ENCODE data around the gene MRPL18. TPM values are rescaled to one million over a fixed set of nuclear protein-coding genes. Genes with fewer than 3 reads are reported as not detected.

The MRPL18 gene
- total RNA-seq, 2 experiments from 2014 or later, result 85.4 to 91.3 TPM

DNA sequence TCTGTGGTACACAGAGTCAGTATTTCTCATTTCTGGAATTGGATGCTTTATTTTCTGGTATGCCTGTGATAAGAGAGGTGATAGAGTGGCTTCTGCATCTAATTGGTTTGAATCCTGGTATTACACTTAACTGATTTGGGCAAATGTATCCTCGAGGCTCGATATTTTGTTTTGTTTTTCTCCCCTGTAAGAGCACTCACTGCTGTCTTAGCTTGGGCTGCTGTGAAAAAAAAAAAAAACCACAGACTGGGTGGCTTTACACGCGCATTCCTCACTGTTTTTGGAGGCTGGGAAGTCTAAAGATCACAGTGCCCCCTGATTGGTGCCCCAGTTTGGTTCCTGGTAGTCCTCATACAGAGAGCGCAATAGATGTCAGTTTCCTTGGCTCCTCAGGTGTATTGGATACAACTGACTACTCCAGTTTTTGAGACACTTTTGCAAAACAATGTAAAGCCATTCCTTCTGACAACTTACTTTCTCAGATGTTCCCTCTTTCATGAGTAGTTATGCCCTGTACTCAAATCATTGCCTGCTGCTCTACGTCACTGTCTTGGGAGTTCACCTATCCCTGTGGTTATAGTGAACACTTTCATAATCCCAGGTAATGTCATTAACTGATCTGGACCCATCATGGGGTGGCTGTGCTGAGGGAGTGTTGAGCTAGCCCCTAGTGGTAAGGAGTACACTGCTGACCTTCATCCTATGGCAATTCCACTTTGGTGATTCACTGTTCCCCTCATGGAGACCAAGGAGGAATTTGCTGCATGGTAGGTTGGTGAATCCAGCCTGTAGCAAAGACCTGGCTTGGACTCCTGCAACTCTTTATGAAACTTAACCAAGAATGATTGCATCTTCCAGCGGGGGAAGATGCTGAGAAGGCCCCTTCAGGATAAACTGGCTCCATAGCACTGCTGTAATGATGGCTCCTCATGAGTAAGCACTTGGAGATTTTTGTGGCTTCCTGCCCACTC, 32.0 kb upstream of the MRPL18 start:
- POLR2A ChIA-PET, result no interaction called here
- ATAC-seq (no peak), DNase-seq (no peak)
- H3K4me1 Mint-ChIP-seq (ENCODE audit: low read depth), result peaks cover 26% of the 10 kb centered on the region
- H3K36me3 Mint-ChIP-seq (ENCODE audit: low read depth), result peaks cover 62% of the 10 kb centered on the region
- H3K9me3 Mint-ChIP-seq (ENCODE audit: insufficient read depth), result no peaks in the 10 kb centered on the region
- H3K4me3 Mint-ChIP-seq, result no peak overlapping the region
- H3K27ac Mint-ChIP-seq, result peak overlapping the region; percentile 4
- no peaks in the 10 kb centered on the region for H3K27me3 Mint-ChIP-seq (ENCODE audit: low read depth)
- CTCF ChIA-PET, result interaction anchor here (2.2 kb wide), 1 partner anchor 67 kb away, joined by 4 read pairs; no protein-coding TSS in a partner anchor

DNA sequence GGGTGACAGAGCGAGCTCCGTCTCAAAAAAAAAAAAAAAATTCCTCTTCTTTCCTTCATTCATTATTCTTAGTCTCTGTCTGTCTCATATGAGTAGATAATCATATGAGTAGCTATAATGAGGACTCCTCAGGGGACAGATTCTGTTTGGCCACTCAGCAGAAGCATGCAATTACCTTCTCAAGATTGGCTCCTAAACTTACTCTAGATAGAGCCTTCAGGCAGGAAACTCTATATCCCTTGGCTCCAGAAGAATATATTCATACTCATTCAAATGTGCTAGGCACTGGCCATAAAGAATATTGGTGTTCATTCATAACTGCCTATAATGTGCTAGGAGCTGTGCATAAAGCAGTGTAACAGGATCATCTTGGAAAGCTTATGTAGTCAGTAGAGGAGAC, 30.6 kb upstream of the MRPL18 start:
- no peaks in the 10 kb centered on the region for H3K27me3 Mint-ChIP-seq (ENCODE audit: low read depth)
- ChIA-PET CTCF (interaction anchor here (0.6 to 2.2 kb wide), 4 partner anchors 11 to 68 kb away, joined by 3 to 4 read pairs (median 4); partner anchors contain the start of gene WTAP), POLR2A (interaction anchor here (0.7 to 1.2 kb wide), 3 partner anchors 30 to 1747 kb away, joined by 3 to 9 read pairs (median 6); partner anchors contain the start of genes MRPL18, TCP1 and WTAP)
- no peaks in the 10 kb centered on the region for H3K9me3 Mint-ChIP-seq (ENCODE audit: insufficient read depth)
- H3K4me3 Mint-ChIP-seq, result no peak overlapping the region
- DNase-seq (no peak), ATAC-seq (no peak)
- H3K36me3 Mint-ChIP-seq (ENCODE audit: low read depth), result peaks cover 57% of the 10 kb centered on the region
- peaks cover 30% of the 10 kb centered on the region for H3K4me1 Mint-ChIP-seq (ENCODE audit: low read depth)
- peak overlapping the region; percentile 4 for H3K27ac Mint-ChIP-seq

DNA sequence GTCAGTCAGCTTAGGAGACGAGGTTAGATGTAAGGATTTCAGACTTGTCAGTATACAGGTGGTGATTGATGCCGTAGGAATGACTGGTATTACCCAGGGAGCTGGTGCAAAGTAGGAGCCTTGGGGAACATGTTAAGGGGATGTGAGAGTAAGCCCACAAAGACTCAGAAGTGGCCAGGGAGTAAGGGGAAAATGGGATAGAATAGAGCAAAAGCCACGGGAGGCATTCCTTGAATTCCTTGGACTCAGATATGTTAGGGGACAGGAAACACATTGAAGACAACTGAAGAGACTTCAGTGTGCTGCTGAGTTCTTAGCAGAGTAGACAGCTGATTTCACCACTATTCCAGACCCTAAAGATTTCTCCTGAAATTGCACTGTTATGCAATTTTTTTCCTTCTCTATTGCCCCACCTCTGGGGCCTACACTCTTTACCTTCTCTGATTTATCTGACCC, 29.6 kb upstream of the MRPL18 start:
- Mint-ChIP-seq H3K9me3 (ENCODE audit: insufficient read depth) (no peaks in the 10 kb centered on the region), H3K4me1 (ENCODE audit: low read depth) (peaks cover 33% of the 10 kb centered on the region), H3K36me3 (ENCODE audit: low read depth) (peaks cover 54% of the 10 kb centered on the region), H3K4me3 (peak overlapping the region; percentile 94), H3K27ac (peak overlapping the region; percentile 96), H3K27me3 (ENCODE audit: low read depth) (no peaks in the 10 kb centered on the region)
- ATAC-seq (no peak), DNase-seq (no peak)
- ChIA-PET POLR2A (interaction anchor here (0.9 to 1.9 kb wide), 3 partner anchors 9 to 32 kb away, joined by 3 to 37 read pairs (median 33); partner anchors contain the start of genes MRPL18, TCP1 and WTAP), CTCF (interaction anchor here (0.8 to 2.2 kb wide), 9 partner anchors 12 to 93 kb away, joined by 3 to 4 read pairs (median 3); partner anchors contain the start of gene WTAP)

DNA sequence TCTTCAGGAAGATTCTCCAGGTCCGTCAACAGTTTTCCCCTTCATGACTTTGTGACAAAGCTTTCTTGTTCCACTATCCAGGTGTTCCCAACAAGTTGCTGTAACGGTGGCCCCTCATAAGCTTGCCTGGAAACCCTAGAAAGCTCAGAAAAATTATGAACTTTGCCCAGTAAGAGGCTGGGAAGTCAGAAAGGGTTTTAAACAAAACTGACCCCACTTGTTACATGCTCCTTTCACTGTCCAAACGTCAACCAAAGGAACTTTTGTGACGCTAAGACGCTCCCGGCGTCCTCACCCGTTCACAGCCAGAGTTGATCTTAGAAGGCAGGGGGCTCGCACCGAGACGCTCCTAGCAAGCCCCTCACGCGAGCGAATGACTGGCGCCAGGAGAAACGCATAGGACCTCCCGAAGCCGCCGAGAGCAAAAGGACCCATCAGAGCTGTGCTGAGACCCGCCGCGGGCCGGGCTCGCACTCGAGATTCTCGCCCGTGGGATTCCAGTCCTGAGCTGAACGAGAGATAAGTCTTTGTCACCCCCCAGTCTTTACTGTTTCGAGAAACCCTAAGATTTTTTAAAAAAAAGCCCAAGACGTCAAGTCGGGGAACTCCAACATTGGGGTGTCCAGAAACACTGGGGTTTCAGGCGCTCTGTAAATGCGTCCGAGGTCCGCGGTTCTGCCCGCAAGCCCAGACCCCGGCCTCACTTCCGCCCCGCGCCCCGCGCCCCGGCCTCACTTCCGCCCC, 29.0 kb upstream of the MRPL18 start:
- POLR2A ChIA-PET, result interaction anchor here (0.7 to 1.9 kb wide), 7 partner anchors 8 to 254 kb away, joined by 3 to 37 read pairs (median 5); partner anchors contain the start of genes MRPL18, TCP1 and WTAP
- peak; percentile 7 for ATAC-seq
- DNase-seq, result peak; percentile 43

DNA sequence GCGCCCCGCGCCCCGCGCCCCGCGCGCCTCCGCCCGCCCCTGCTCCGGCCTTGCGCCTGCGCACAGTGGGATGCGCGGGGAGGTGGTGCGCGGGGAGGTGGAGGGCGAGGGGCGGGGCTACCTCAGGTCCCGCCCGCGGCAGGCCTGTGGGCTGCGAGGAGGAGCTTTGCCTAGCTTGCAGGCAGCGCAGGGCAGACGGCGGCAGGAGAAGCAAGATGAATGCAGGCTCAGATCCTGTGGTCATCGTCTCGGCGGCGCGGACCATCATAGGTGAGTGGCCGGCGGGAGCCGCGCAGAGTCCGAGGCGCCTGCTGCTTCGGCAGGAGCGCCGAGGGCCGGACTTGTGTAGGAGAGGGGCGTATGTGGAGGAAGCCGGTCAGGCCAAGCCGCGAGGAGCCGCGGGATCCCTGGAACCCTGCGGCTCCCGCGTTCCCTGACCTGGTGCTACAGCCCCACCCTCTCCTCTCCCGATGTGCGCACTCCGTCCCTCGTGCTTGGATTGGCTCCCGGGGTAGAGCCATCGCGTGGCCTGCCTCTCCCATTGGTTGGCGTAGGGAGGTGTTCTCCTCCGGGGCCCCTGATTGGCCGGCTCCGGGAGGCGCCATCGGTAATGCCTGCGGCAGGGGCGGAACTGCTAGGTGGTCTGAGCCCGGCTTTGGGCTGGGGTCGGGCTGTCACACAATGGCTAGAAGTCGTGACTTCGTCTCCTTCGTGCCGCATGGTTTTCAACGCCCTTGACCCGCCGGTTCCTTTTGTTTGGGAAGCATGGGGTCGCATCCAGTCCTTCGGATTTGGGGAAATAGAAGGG, 28.2 kb upstream of the MRPL18 start, which contains the start of gene ACAT2:
Gene ACAT2 (plus strand): TSS at position 173 of the 808 bp plus-strand sequence. CDS start 43 bp downstream, at position 216.
- POLR2A ChIA-PET, result interaction anchor here (0.6 to 1.9 kb wide), 9 partner anchors 10 to 685 kb away, joined by 3 to 37 read pairs (median 4); partner anchors contain the start of genes MRPL18, TCP1 and WTAP
- peak within 1 kb of the TSS; percentile 94 for H3K4me3 Mint-ChIP-seq
- peaks cover 55% of the 10 kb centered on the region for H3K36me3 Mint-ChIP-seq (ENCODE audit: low read depth)
- H3K27ac Mint-ChIP-seq, result peak within 1 kb of the TSS; percentile 96
- peaks cover 39% of the 10 kb centered on the region for H3K4me1 Mint-ChIP-seq (ENCODE audit: low read depth)
- no peaks in the 10 kb centered on the region for H3K27me3 Mint-ChIP-seq (ENCODE audit: low read depth)
- H3K9me3 Mint-ChIP-seq (ENCODE audit: insufficient read depth), result no peaks in the 10 kb centered on the region
- CTCF ChIA-PET, result interaction anchor here (0.7 to 1.7 kb wide), 3 partner anchors 25 to 91 kb away, joined by 3 read pairs; partner anchors contain the start of gene WTAP
- DNase-seq, result peak; percentile 95
- peak; percentile 97 for ATAC-seq

More for the DNA sequence above, 29.0 kb upstream of the MRPL18 start:
- Mint-ChIP-seq H3K27me3 (ENCODE audit: low read depth) (no peaks in the 10 kb centered on the region), H3K4me1 (ENCODE audit: low read depth) (peaks cover 37% of the 10 kb centered on the region), H3K9me3 (ENCODE audit: insufficient read depth) (no peaks in the 10 kb centered on the region), H3K27ac (peak overlapping the region; percentile 96), H3K4me3 (peak overlapping the region; percentile 94), H3K36me3 (ENCODE audit: low read depth) (peaks cover 51% of the 10 kb centered on the region)
- CTCF ChIA-PET, result interaction anchor here (0.7 to 1.7 kb wide), 7 partner anchors 26 to 92 kb away, joined by 3 read pairs; partner anchors contain the start of gene WTAP

DNA sequence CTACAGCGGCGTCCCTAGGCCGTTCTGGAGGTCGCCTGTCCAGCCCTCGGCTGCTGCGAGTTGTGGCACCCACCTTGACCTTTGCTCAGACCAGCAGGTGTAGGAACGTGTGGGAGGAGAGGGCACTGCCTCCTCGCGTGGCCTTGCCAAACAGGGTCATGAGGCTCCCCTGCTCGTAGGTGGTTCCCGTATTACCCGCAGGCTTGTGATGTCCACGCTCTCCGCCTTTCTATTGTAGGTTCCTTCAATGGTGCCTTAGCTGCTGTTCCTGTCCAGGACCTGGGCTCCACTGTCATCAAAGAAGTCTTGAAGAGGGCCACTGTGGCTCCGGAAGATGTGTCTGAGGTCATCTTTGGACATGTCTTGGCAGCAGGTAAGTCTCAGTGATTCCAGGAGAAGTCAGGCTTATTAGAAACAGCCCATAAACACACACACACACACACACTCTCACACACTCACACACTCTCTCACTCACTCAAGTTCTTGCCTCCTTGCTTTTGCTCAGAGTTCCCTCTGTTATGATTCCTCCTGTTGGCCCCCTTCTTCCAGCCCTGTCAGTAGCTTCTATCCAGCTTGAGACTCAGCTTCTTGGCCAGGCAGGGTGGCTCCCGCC, 27.5 kb upstream of the MRPL18 start:
- H3K36me3 Mint-ChIP-seq (ENCODE audit: low read depth), result peaks cover 56% of the 10 kb centered on the region
- H3K27ac Mint-ChIP-seq, result peak overlapping the region; percentile 96
- POLR2A ChIA-PET, result interaction anchor here (0.9 to 3.0 kb wide), 4 partner anchors 20 to 253 kb away, joined by 3 to 20 read pairs (median 10); partner anchors contain the start of genes MRPL18, TCP1 and WTAP
- no peaks in the 10 kb centered on the region for H3K9me3 Mint-ChIP-seq (ENCODE audit: insufficient read depth)
- H3K4me1 Mint-ChIP-seq (ENCODE audit: low read depth), result peaks cover 39% of the 10 kb centered on the region
- peak; percentile 38 for DNase-seq
- no peaks in the 10 kb centered on the region for H3K27me3 Mint-ChIP-seq (ENCODE audit: low read depth)
- peak; percentile 5 for ATAC-seq
- peak overlapping the region; percentile 94 for H3K4me3 Mint-ChIP-seq
- CTCF ChIA-PET, result interaction anchor here (1.0 to 1.1 kb wide), 2 partner anchors 10 to 27 kb away, joined by 3 read pairs; partner anchors contain the start of gene MRPL18

DNA sequence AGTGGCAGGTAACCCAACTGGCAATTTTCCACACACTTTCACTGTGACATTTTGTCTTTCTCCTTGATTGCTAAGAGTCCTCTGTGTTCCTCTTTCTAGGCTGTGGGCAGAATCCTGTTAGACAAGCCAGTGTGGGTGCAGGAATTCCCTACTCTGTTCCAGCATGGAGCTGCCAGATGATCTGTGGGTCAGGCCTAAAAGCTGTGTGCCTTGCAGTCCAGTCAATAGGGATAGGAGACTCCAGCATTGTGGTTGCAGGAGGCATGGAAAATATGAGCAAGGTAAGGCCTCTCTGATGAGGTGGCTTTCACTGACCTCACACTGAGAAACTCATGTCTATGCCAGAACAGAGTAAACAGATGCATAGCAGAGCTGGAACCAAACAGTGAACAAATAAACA, 23.4 kb upstream of the MRPL18 start:
- Mint-ChIP-seq H3K27ac (no peak overlapping the region), H3K4me3 (no peak overlapping the region), H3K27me3 (ENCODE audit: low read depth) (no peaks in the 10 kb centered on the region), H3K4me1 (ENCODE audit: low read depth) (peaks cover 23% of the 10 kb centered on the region), H3K36me3 (ENCODE audit: low read depth) (peaks cover 73% of the 10 kb centered on the region), H3K9me3 (ENCODE audit: insufficient read depth) (no peaks in the 10 kb centered on the region)
- CTCF ChIA-PET, result interaction anchor here (1.1 kb wide), 1 partner anchor 75 kb away, joined by 3 read pairs; no protein-coding TSS in a partner anchor
- POLR2A ChIA-PET, result no interaction called here
- ATAC-seq (no peak), DNase-seq (no peak)

DNA sequence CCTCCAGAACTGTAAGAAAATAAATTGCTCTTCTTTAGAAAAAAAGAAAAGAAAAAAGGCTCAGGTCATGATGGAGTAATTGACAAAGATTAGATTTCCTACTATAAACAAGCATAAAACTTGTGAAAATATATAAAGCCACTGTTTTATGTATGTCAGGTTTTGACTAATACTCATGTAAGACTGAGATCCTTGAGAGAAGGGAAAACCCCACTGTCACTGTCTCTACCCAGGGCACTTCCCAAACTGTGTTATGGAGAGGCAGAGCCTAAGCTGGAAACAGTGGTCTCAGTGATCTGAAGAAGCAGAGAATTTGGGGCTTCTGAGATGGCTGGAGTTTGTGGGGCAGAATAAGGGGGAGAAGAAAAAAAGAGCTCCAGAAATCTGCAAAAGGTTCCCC, 20.8 kb upstream of the MRPL18 start:
- H3K27ac Mint-ChIP-seq, result no peak overlapping the region
- CTCF ChIA-PET, result interaction anchor here (0.6 kb wide), 1 partner anchor 54 kb away, joined by 3 read pairs; no protein-coding TSS in a partner anchor

DNA sequence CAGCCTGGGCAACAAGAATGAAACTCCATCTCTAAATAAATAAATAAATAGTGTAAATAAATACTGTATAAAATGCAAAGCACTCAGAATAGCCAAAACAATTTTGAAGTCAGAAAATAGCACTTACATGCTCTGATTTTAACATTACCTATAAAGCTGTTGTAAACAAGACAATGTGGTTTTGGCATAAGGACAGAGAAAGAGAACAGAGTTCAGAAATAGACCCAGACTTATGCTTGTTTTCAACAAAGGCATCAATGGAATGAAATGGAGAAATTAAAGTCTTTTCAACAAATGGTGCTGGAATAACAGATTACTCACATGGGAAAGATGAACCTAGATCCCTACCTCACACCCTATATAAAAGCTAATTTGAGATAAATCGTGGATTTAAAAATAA, 18.1 kb upstream of the MRPL18 start:
- no peak for DNase-seq
- ChIA-PET CTCF (interaction anchor here (1.2 kb wide), 2 partner anchors 9 to 81 kb away, joined by 3 to 6 read pairs; no protein-coding TSS in a partner anchor), POLR2A (interaction anchor here (1.0 kb wide), 1 partner anchor 18 kb away, joined by 4 read pairs; the partner anchor contains the start of gene TCP1)

More for the DNA sequence above, 20.8 kb upstream of the MRPL18 start:
- ATAC-seq (no peak), DNase-seq (no peak)
- no peaks in the 10 kb centered on the region for H3K27me3 Mint-ChIP-seq (ENCODE audit: low read depth)
- H3K9me3 Mint-ChIP-seq (ENCODE audit: insufficient read depth), result no peaks in the 10 kb centered on the region
- H3K36me3 Mint-ChIP-seq (ENCODE audit: low read depth), result peaks cover 69% of the 10 kb centered on the region
- peaks cover 15% of the 10 kb centered on the region for H3K4me1 Mint-ChIP-seq (ENCODE audit: low read depth)
- POLR2A ChIA-PET, result interaction anchor here (0.7 to 1.2 kb wide), 5 partner anchors 8 to 42 kb away, joined by 3 to 4 read pairs (median 3); partner anchors contain the start of genes MRPL18, TCP1 and WTAP
- no peak overlapping the region for H3K4me3 Mint-ChIP-seq

More for the DNA sequence above, 18.1 kb upstream of the MRPL18 start:
- H3K4me3 Mint-ChIP-seq, result no peak overlapping the region
- peaks cover 3% of the 10 kb centered on the region for H3K4me1 Mint-ChIP-seq (ENCODE audit: low read depth)
- peaks cover 70% of the 10 kb centered on the region for H3K36me3 Mint-ChIP-seq (ENCODE audit: low read depth)
- H3K27me3 Mint-ChIP-seq (ENCODE audit: low read depth), result no peaks in the 10 kb centered on the region
- no peaks in the 10 kb centered on the region for H3K9me3 Mint-ChIP-seq (ENCODE audit: insufficient read depth)
- no peak overlapping the region for H3K27ac Mint-ChIP-seq
- ATAC-seq, result no peak
